SK-N-SH (cell line): ENCODE results near the gene TIMP2. TPM values are rescaled to one million over a fixed set of nuclear protein-coding genes. Genes with fewer than 3 reads are reported as not detected.
A peak's percentile ranks its signal among the peaks of the same experiment; 100 is the strongest.

Source experiments
- CTCF ChIA-PET: fragments of 300-600, 350-600 bp; formaldehyde crosslinking; extraction: SDS; loops from one replicate; lab custom pipeline; 2021; lab: Yijun Ruan, JAX
- POLR2A ChIA-PET: fragments of 350-600 bp; sonication (Branson Sonifier 250); formaldehyde crosslinking; extraction: SDS; loops from one replicate; lab custom pipeline; 2020; ENCODE audit warnings: antibody characterized with exemption, inconsistent platforms; lab: Yijun Ruan, JAX
- DNase-seq: peaks from one replicate; pipeline ENCODE4 v3.0.0; 2012
- H2AFZ ChIP-seq: fragments of 200-600 bp; sonication (generic); 2 replicates; pipeline ENCODE4 v1.8.1; 2016; ENCODE audit warnings: antibody characterized with exemption, mild to moderate bottlenecking, low read depth
- H3F3A ChIP-seq: fragments of 200-600 bp; sonication (generic); replicated peaks from 2 replicates; pipeline ENCODE3; 2016; ENCODE audit warnings: antibody characterized with exemption, mild to moderate bottlenecking; ENCODE audit not compliant: insufficient read depth
- H3K27ac ChIP-seq, 2 experiments: fragments of 200-500 bp in 1 of 2; fragments of 200-600 bp in 1 of 2; sonication (Bioruptor generic) in 1 of 2; sonication (generic), shearing (Covaris generic) in 1 of 2; 2 replicates each; pipeline versions ENCODE4 v1.5.1 to v1.6.1; 2014 to 2016; ENCODE audit warnings: low read depth in 2 of 2, inconsistent platforms in 1 of 2, low read length in 1 of 2, mild to moderate bottlenecking in 1 of 2, mixed read lengths in 1 of 2
- H3K27me3 ChIP-seq: fragments of 200-600 bp; sonication (generic), shearing (Covaris generic); 2 replicates; pipeline ENCODE4 v1.6.1; 2016; ENCODE audit warnings: mixed run types; ENCODE audit not compliant: insufficient read depth
- H3K36me3 ChIP-seq, 2 experiments: fragments of 200-500 bp in 1 of 2; fragments of 200-600 bp in 1 of 2; sonication (Bioruptor generic) in 1 of 2; sonication (generic) in 1 of 2; replicated peaks in 1 of 2; 2 replicates each; pipeline versions ENCODE3 to v1.5.1; 2014 to 2016; ENCODE audit warnings: low read length in 1 of 2, mild to moderate bottlenecking in 1 of 2; ENCODE audit not compliant: insufficient read depth in 2 of 2, control insufficient read depth in 1 of 2
- H3K4me1 ChIP-seq, 2 experiments: fragments of 200-500 bp in 1 of 2; fragments of 200-600 bp in 1 of 2; sonication (Bioruptor generic) in 1 of 2; sonication (generic), shearing (Covaris generic) in 1 of 2; 2 replicates each; pipeline versions ENCODE4 v1.5.1 to v1.6.1; 2014 to 2016; ENCODE audit warnings: low read depth in 1 of 2, low read length in 1 of 2, mixed run types in 1 of 2; ENCODE audit not compliant: insufficient read depth in 2 of 2, control insufficient read depth in 1 of 2
- H3K4me2 ChIP-seq: fragments of 200-600 bp; sonication (generic), shearing (Covaris generic); 2 replicates; pipeline ENCODE4 v1.6.1; 2017; ENCODE audit warnings: mixed run types
- H3K4me3 ChIP-seq, 2 experiments: fragments of 200-500 bp in 1 of 2; fragments of 200-600 bp in 1 of 2; sonication (Bioruptor generic) in 1 of 2; sonication (generic), shearing (Covaris generic) in 1 of 2; 2 replicates each; pipeline versions ENCODE4 v1.5.1 to v1.8.1; 2014 to 2016; ENCODE audit warnings: low read depth in 2 of 2, inconsistent platforms in 1 of 2, low read length in 1 of 2, mild to moderate bottlenecking in 1 of 2, mixed read lengths in 1 of 2, moderate library complexity in 1 of 2
- H3K79me2 ChIP-seq: fragments of 200-600 bp; sonication (generic); 2 replicates; pipeline ENCODE4 v1.8.1; 2017; ENCODE audit warnings: mild to moderate bottlenecking; ENCODE audit not compliant: insufficient read depth
- H3K9ac ChIP-seq: fragments of 200-600 bp; sonication (generic); 2 replicates; pipeline ENCODE4 v1.6.1; 2017; ENCODE audit warnings: mixed run types
- H3K9me2 ChIP-seq: fragments of 200-600 bp; sonication (generic); 2 replicates; pipeline ENCODE4 v1.6.1; 2017; ENCODE audit warnings: mixed run types
- H3K9me3 ChIP-seq: fragments of 200-600 bp; sonication (generic); 2 replicates; pipeline ENCODE4 v1.6.1; 2017; ENCODE audit warnings: mixed run types, mild to moderate bottlenecking, moderate library complexity
- H4K20me1 ChIP-seq: fragments of 200-600 bp; sonication (generic); 2 replicates; pipeline ENCODE4 v1.6.1; 2017; ENCODE audit warnings: mild to moderate bottlenecking, mixed run types; ENCODE audit not compliant: insufficient read depth
- EZH2phosphoT487 ChIP-seq: fragments of 200-600 bp; sonication (generic); IDR thresholded peaks from 2 replicates; pipeline ENCODE4 v1.6.1; 2017; ENCODE audit warnings: low read depth, mixed run types, mild to moderate bottlenecking, antibody characterized with exemption, moderate library complexity, borderline replicate concordance
- GATA2 ChIP-seq: sonication (generic); formaldehyde crosslinking; IDR thresholded peaks from 2 replicates; pipeline ENCODE4 v1.5.0; 2020; ENCODE audit warnings: mild to moderate bottlenecking, missing genetic modification reagents
- MEF2A ChIP-seq: IDR thresholded peaks from 2 replicates; pipeline ENCODE4 v1.4.0; 2012; ENCODE audit warnings: low read depth, borderline replicate concordance
- MXI1 ChIP-seq: IDR thresholded peaks from 2 replicates; pipeline ENCODE4 v1.6.1; 2012; ENCODE audit warnings: mild to moderate bottlenecking, low read depth, low read length, improper control_type of control experiment
- NFIC ChIP-seq: IDR thresholded peaks from 2 replicates; pipeline ENCODE4 v1.4.0; 2012; ENCODE audit warnings: borderline replicate concordance
- NRF1 ChIP-seq: IDR thresholded peaks from 2 replicates; pipeline ENCODE4 v1.6.1; 2012; ENCODE audit warnings: low read depth, mild to moderate bottlenecking, low read length
- RFX5 ChIP-seq: IDR thresholded peaks from 2 replicates; pipeline ENCODE4 v1.6.1; 2012; ENCODE audit warnings: mild to moderate bottlenecking, improper control_type of control experiment, low read length
- RXRA ChIP-seq: IDR thresholded peaks from 2 replicates; pipeline ENCODE4 v1.4.0; 2012; ENCODE audit warnings: low read depth, mild to moderate bottlenecking, borderline replicate concordance
- SMC3 ChIP-seq: IDR thresholded peaks from 2 replicates; pipeline ENCODE4 v1.6.1; 2012; ENCODE audit warnings: low read depth, low read length, improper control_type of control experiment
- TCF12 ChIP-seq: IDR thresholded peaks from 2 replicates; pipeline ENCODE4 v1.4.0; 2012
- YY1 ChIP-seq: IDR thresholded peaks from 2 replicates; pipeline ENCODE4 v1.4.0; 2012; ENCODE audit warnings: low read depth, mild to moderate bottlenecking
- WGBS: methylation state at CpG from one replicate; pipeline ENCODE4 v1.1.6; 2017; ENCODE audit warnings: low lambda C conversion rate; 5-methylcytosine and 5-hydroxymethylcytosine counted together
- polyA plus RNA-seq, 3 experiments: library from polyadenylated mRNA; depleted of rRNA; stranded (reverse); fragments of >200 nt; gene quantifications; 2 replicates each; pipeline ENCODE4 v1.2.3, GENCODE V29; 2012
- TF ChIP-seq, protein P1 (sequence below): IDR thresholded peaks from 2 replicates; pipeline ENCODE4 v1.4.0; 2012; ENCODE audit warnings: low read depth, borderline replicate concordance
- TF ChIP-seq, protein P2 (sequence below): IDR thresholded peaks from 2 replicates; pipeline ENCODE4 v1.6.1; 2012; ENCODE audit warnings: mild to moderate bottlenecking, low read depth, low read length, moderate library complexity
- TF ChIP-seq, protein P3 (sequence below): fragments of 150-350 bp; IDR thresholded peaks from 2 replicates; pipeline ENCODE4 v1.6.1; 2016; ENCODE audit warnings: mild to moderate bottlenecking, low read depth, low read length
- TF ChIP-seq, protein P4 (sequence below): fragments of 200-600 bp; sonication (generic); IDR thresholded peaks from 2 replicates; pipeline ENCODE4 v1.6.1; 2017; ENCODE audit warnings: antibody characterized with exemption, mild to moderate bottlenecking, moderate library complexity

Gene TIMP2
- polyA plus RNA-seq, 1 of the 3 experiments (the other 2 are of a cell fraction), result 441 TPM

GRCh38 chr17:78873519-78874340 is 51.5 kb downstream of the TIMP2 start (continued):
- TF ChIP-seq, protein P1, sequence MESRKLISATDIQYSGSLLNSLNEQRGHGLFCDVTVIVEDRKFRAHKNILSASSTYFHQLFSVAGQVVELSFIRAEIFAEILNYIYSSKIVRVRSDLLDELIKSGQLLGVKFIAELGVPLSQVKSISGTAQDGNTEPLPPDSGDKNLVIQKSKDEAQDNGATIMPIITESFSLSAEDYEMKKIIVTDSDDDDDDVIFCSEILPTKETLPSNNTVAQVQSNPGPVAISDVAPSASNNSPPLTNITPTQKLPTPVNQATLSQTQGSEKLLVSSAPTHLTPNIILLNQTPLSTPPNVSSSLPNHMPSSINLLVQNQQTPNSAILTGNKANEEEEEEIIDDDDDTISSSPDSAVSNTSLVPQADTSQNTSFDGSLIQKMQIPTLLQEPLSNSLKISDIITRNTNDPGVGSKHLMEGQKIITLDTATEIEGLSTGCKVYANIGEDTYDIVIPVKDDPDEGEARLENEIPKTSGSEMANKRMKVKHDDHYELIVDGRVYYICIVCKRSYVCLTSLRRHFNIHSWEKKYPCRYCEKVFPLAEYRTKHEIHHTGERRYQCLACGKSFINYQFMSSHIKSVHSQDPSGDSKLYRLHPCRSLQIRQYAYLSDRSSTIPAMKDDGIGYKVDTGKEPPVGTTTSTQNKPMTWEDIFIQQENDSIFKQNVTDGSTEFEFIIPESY, result no peak; the same call in 1 of the 2 replicates
- TF ChIP-seq, protein P2, sequence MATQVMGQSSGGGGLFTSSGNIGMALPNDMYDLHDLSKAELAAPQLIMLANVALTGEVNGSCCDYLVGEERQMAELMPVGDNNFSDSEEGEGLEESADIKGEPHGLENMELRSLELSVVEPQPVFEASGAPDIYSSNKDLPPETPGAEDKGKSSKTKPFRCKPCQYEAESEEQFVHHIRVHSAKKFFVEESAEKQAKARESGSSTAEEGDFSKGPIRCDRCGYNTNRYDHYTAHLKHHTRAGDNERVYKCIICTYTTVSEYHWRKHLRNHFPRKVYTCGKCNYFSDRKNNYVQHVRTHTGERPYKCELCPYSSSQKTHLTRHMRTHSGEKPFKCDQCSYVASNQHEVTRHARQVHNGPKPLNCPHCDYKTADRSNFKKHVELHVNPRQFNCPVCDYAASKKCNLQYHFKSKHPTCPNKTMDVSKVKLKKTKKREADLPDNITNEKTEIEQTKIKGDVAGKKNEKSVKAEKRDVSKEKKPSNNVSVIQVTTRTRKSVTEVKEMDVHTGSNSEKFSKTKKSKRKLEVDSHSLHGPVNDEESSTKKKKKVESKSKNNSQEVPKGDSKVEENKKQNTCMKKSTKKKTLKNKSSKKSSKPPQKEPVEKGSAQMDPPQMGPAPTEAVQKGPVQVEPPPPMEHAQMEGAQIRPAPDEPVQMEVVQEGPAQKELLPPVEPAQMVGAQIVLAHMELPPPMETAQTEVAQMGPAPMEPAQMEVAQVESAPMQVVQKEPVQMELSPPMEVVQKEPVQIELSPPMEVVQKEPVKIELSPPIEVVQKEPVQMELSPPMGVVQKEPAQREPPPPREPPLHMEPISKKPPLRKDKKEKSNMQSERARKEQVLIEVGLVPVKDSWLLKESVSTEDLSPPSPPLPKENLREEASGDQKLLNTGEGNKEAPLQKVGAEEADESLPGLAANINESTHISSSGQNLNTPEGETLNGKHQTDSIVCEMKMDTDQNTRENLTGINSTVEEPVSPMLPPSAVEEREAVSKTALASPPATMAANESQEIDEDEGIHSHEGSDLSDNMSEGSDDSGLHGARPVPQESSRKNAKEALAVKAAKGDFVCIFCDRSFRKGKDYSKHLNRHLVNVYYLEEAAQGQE, result peak; percentile 42; the same call in 1 of the 2 replicates
- TF ChIP-seq TCF12 (peak; percentile 98), YY1 (no peak; the same call in 1 of the 2 replicates), MEF2A (peak; percentile 99)
- TF ChIP-seq, protein P3, sequence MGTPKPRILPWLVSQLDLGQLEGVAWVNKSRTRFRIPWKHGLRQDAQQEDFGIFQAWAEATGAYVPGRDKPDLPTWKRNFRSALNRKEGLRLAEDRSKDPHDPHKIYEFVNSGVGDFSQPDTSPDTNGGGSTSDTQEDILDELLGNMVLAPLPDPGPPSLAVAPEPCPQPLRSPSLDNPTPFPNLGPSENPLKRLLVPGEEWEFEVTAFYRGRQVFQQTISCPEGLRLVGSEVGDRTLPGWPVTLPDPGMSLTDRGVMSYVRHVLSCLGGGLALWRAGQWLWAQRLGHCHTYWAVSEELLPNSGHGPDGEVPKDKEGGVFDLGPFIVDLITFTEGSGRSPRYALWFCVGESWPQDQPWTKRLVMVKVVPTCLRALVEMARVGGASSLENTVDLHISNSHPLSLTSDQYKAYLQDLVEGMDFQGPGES, result no peak

DNA sequence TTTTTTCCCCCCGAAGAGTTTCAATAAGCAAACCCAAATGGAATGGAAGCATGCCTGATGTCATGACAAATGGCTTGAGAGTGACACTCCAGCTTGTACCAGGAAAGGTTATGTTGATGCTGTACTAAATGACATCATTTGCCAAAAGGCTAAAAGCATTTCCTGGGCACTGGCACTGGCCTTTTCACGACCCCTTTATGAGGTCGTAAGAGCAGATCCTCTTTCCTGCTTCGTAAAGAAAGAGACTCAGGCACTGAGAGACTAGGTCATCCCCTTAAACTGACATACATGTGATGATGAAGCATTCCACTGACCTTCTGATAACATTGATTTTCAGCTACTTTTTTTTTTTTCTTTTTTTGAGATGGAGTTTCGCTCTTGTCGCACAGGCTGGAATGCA is 52.7 kb downstream of the TIMP2 start:
- H3K4me3 ChIP-seq, result no peak overlapping the region
- H3K9ac ChIP-seq, result no peak overlapping the region
- H3K9me2 ChIP-seq, result no peaks in the 10 kb centered on the region
- CTCF ChIA-PET, result interaction anchor here (0.7 to 6.3 kb wide), 5 partner anchors 11 to 1784 kb away, joined by 3 to 53 read pairs (median 3); no protein-coding TSS in a partner anchor
- no peaks in the 10 kb centered on the region for H3K27me3 ChIP-seq
- POLR2A ChIA-PET, result interaction anchor here (0.6 to 2.7 kb wide), 2 partner anchors 10 to 503 kb away, joined by 3 to 14 read pairs; no protein-coding TSS in a partner anchor
- no peak overlapping the region for H2AFZ ChIP-seq
- H3K4me1 ChIP-seq, result peaks cover 31 to 41% of the 10 kb centered on the region in 2 experiments; a peak in 3 of 4 replicates
- WGBS, result 86% methylated on average over 6 of the region's 6 CpGs
- H3F3A ChIP-seq, result peaks cover 32% of the 10 kb centered on the region
- no peaks in the 10 kb centered on the region for H3K9me3 ChIP-seq
- H3K27ac ChIP-seq, result peak overlapping the region in 1 of 2 experiments; percentile 50; a peak in 2 of 4 replicates
- no peak overlapping the region for H3K4me2 ChIP-seq
- no peak for DNase-seq
- H3K79me2 ChIP-seq, result peaks cover 69% of the 10 kb centered on the region
- peaks cover 13 to 49% of the 10 kb centered on the region in 2 experiments for H3K36me3 ChIP-seq
- peaks cover 4% of the 10 kb centered on the region; the same call in 1 of the 2 replicates for H4K20me1 ChIP-seq
- TF ChIP-seq RXRA (no peak; the same call in 1 of the 2 replicates), NFIC (no peak), EZH2phosphoT487 (no peak), NRF1 (no peak), MXI1 (no peak), SMC3 (no peak), RFX5 (no peak), GATA2 (CRISPR knock-in tag) (no peak)
- TF ChIP-seq, protein P1, result no peak
- TF ChIP-seq, protein P3, result no peak
- TF ChIP-seq, protein P4, sequence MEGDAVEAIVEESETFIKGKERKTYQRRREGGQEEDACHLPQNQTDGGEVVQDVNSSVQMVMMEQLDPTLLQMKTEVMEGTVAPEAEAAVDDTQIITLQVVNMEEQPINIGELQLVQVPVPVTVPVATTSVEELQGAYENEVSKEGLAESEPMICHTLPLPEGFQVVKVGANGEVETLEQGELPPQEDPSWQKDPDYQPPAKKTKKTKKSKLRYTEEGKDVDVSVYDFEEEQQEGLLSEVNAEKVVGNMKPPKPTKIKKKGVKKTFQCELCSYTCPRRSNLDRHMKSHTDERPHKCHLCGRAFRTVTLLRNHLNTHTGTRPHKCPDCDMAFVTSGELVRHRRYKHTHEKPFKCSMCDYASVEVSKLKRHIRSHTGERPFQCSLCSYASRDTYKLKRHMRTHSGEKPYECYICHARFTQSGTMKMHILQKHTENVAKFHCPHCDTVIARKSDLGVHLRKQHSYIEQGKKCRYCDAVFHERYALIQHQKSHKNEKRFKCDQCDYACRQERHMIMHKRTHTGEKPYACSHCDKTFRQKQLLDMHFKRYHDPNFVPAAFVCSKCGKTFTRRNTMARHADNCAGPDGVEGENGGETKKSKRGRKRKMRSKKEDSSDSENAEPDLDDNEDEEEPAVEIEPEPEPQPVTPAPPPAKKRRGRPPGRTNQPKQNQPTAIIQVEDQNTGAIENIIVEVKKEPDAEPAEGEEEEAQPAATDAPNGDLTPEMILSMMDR, result no peak
